T-helper 17 cell (primary cell): ENCODE data around the gene ZNF45. TPM values are rescaled to one million over a fixed set of nuclear protein-coding genes. Genes with fewer than 3 reads are reported as not detected.
"Not testable (repeated sequence)": the region's sequence is repeated elsewhere in the genome, so short reads cannot be mapped to it uniquely, and the experiment has no call there.

Experiments
- ATAC-seq: fragments of 150-1000 bp; cut with Tn5 transposase; 2 replicates; pipeline ENCODE4 v1.10.0; 2021; ENCODE audit warnings: mild to moderate bottlenecking, moderate library complexity
- DNase-seq, 3 donors: peaks; one replicate each; pipeline versions ENCODE4 v3.0.0 to v3.0.0-alpha.2; 2020 to 2021
- H3K9me3 ChIP-seq: one replicate; pipeline ENCODE4 v1.7.0; 2013; ENCODE audit warnings: low read length, mild to moderate bottlenecking; ENCODE audit not compliant: control insufficient read depth, poor library complexity, severe bottlenecking
- H3K27ac Mint-ChIP-seq: one replicate; pipeline ENCODE4 v1.8.0; 2022; ENCODE audit warnings: mild to moderate bottlenecking, moderate library complexity, mixed read lengths
- H3K27me3 Mint-ChIP-seq: one replicate; pipeline ENCODE4 v1.8.0; 2022; ENCODE audit warnings: mixed read lengths
- H3K36me3 Mint-ChIP-seq: one replicate; pipeline ENCODE4 v1.8.0; 2022; ENCODE audit warnings: low read depth, mixed read lengths
- H3K4me1 Mint-ChIP-seq: one replicate; pipeline ENCODE4 v1.8.0; 2022; ENCODE audit warnings: mild to moderate bottlenecking, mixed read lengths
- H3K4me3 Mint-ChIP-seq: one replicate; pipeline ENCODE4 v1.8.0; 2022; ENCODE audit warnings: mild to moderate bottlenecking, moderate library complexity, mixed read lengths
- total RNA-seq, 4 donors: library from RNA in 2 of 4; stranded (reverse) in 2 of 4; gene quantifications; one replicate each; pipeline ENCODE4 v1.2.3 and lab custom pipeline; 2022 to 2026

The ZNF45 gene
- total RNA-seq, 2 donors from 2014 or later, result 7.1 to 11.0 TPM

DNA sequence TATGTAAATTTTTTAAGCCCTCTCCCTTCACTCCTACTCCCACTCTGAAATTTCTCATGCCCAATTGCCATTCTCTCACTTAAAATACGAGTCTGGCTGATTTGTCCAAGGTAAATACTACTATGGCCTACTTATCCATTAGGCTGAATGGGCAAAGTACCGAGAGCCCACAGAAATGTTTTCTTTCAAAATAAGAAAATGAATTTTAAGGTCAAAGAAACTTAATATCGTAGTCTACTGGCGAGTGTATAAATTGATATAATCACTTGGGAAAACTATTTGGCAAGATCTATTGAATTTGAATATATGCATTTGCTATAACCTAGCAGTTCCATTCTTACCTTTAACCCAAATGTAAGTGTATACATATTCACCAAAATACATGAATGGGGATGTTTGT is 32.7 kb downstream of the ZNF45 start:
- Mint-ChIP-seq H3K27ac (no peak overlapping the region), H3K36me3 (peaks cover 2% of the 10 kb centered on the region), H3K4me3 (peak overlapping the region; percentile 87), H3K27me3 (no peaks in the 10 kb centered on the region), H3K4me1 (peaks cover 3% of the 10 kb centered on the region)
- DNase-seq, result no peak
- ATAC-seq, result no peak
- peaks cover 12% of the 10 kb centered on the region for H3K9me3 ChIP-seq

DNA sequence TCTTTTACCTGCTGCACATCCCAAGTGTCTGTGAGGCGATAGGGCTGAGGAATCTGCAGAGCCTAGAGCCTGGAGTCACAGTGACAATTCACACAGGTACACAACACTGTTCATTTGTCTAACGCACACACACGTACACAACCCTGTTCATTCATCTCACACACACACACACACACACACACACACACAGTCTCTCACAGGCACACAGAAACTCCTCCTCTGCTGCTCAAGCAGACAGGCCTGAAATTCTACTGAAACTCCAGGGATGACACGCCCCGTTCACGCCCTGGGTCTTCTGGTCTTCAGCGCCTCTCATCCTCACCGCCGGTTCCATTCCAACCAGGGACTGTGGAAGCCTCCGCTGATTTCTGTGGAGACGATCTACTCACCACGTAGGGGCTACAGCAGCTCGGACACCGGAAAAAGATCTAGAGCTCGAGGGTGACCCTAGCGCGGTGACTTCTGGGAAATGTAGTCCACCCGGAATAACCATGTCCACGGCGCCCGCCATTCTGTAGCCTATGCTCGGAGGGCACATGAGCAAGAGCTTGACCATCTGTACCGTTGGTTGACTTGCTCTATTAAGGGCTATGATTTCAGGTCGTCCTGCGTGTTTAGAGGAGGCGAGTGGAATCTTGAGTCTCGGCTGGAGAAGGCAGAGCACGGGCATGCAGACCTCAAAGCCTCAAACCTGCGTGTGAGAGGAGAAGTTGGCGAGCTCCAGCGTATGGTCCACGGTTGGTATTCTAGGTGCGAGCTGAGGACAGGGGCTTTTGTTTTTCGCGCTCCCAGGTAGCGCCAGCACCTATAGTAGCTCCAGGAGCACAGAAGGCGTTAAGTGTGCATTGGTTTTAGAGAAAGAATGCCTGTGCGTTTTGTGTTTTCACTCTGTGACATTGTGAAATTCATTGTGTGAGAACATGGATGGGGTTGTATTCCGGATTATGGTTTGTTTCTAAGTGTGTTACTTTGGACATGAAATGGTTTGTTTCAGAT is 33.4 kb downstream of the ZNF45 start:
- DNase-seq (peak; percentile 14 to 32 (median 27)), ATAC-seq (peak; percentile 85)
- peaks cover 9% of the 10 kb centered on the region for H3K9me3 ChIP-seq
- peak overlapping the region; percentile 87 for H3K4me3 Mint-ChIP-seq
- H3K27ac Mint-ChIP-seq, result peak overlapping the region; percentile 67
- H3K4me1 Mint-ChIP-seq, result peaks cover 3% of the 10 kb centered on the region
- H3K36me3 Mint-ChIP-seq, result peaks cover 2% of the 10 kb centered on the region
- H3K27me3 Mint-ChIP-seq, result no peaks in the 10 kb centered on the region

DNA sequence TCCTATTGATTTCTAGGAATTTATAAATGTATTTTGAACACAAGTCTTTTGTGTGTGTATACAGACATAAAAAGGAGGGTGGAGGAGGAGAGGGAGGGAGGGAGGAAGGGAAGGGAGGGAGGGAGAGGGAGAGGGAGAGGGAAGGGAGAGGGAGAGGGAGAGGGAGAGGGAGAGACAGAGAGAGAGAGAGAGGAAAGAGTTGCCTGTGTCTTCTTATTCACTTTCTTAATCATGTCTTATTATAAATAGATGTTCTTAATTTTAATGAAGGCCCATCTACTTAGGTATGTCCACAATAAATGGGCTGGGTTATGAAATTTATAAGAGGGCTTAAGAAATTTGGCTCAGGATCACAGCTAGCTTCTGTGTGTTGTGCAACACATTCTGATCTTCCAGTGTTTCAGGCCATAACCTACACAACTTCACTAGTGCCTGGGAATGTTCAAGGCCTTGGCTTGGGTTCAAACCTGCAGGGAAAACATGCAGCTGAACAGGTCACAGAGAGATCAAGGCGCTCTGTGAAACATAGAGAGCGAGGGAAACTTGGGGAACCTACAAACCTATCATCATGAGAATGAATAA is 39.3 kb downstream of the ZNF45 start:
- no peak for DNase-seq
- H3K27me3 Mint-ChIP-seq, result no peaks in the 10 kb centered on the region
- H3K4me3 Mint-ChIP-seq, result no peak overlapping the region
- ATAC-seq, result no peak
- H3K27ac Mint-ChIP-seq, result no peak overlapping the region
- H3K36me3 Mint-ChIP-seq, result peaks cover 5% of the 10 kb centered on the region
- H3K4me1 Mint-ChIP-seq, result no peaks in the 10 kb centered on the region
- no peaks in the 10 kb centered on the region for H3K9me3 ChIP-seq

GRCh38 chr19:43883864-43884263 is 51.2 kb downstream of the ZNF45 start, which contains the start of gene ZNF404:
Gene ZNF404, minus strand, starts transcription at chr19:43883964.
- ATAC-seq (no peak), DNase-seq (no peak)
- H3K9me3 ChIP-seq, result peaks cover 9% of the 10 kb centered on the region
- Mint-ChIP-seq H3K27me3 (no peaks in the 10 kb centered on the region), H3K4me1 (no peaks in the 10 kb centered on the region), H3K4me3 (no peak within 1 kb of the TSS), H3K27ac (no peak within 1 kb of the TSS), H3K36me3 (peaks cover 6% of the 10 kb centered on the region)

- Mint-ChIP-seq H3K36me3 (peaks cover 7% of the 10 kb centered on the region), H3K27ac (no peak overlapping the region), H3K4me1 (no peaks in the 10 kb centered on the region), H3K4me3 (no peak overlapping the region), H3K27me3 (no peaks in the 10 kb centered on the region)
- peaks cover 12% of the 10 kb centered on the region for H3K9me3 ChIP-seq
- DNase-seq, result no peak
- no peak for ATAC-seq
Measured at GRCh38 chr19:43880483-43880882, 54.6 kb downstream of the ZNF45 start.

DNA sequence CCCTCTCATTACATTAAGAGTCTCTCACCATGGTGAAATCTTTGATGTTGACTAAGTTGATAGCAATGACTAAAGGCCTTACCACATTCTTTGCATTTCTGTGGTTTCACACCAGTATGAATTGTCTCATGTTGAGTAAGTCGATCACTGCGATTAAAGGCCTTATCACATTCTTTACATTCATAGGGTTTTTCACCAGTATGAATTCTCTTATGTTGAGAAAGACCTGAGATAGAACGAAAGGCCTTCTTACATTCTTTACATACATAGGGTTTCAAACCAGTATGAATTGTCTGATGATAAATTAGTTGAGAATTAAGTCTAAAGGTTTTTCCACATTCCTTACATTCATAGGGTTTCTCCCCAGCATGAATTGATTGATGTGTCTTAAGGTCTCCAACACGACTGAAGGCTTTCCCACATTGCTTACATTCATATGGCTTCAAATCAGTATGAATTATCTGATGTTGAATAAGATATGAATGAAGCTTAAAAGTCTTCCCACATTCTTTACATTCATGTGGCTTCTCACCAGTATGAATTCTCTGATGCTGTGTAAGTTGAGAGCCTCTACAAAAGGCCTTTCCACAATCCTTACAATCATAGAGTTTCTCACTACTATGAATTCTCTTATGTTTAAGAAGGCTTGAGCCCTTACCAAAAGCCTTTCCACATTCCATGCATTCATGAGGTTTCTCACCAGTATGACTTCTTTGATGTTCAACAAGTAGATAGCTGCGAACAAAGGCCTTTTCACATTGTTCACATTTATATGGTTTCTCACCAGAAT is 62.3 kb downstream of the ZNF45 start:
- no peak overlapping the region for H3K4me3 Mint-ChIP-seq
- peaks cover 33% of the 10 kb centered on the region for H3K9me3 ChIP-seq
- peaks cover 2% of the 10 kb centered on the region for H3K36me3 Mint-ChIP-seq
- ATAC-seq (no peak), DNase-seq (no peak)
- H3K27me3 Mint-ChIP-seq, result no peaks in the 10 kb centered on the region
- H3K4me1 Mint-ChIP-seq, result no peaks in the 10 kb centered on the region
- no peak overlapping the region for H3K27ac Mint-ChIP-seq

GRCh38 chr19:43866923-43867322 is 68.2 kb downstream of the ZNF45 start:
- H3K4me3 Mint-ChIP-seq, DNase-seq, H3K27me3 Mint-ChIP-seq, H3K4me1 Mint-ChIP-seq, ATAC-seq, H3K36me3 Mint-ChIP-seq, H3K27ac Mint-ChIP-seq: not testable (repeated sequence)
- H3K9me3 ChIP-seq, result peaks cover 16% of the 10 kb centered on the region

Other genes with a start within 250 kb of the ZNF45 start
- not detected for gene IRGC, start 219.2 kb downstream of the ZNF45 start, total RNA-seq
- 10 to 100 TPM; 35.6 to 44.4 TPM for gene SMG9, start 180.3 kb downstream of the ZNF45 start, total RNA-seq
- gene KCNN4, start 154.3 kb downstream of the ZNF45 start, total RNA-seq, result 10 to 100 TPM; 46.4 to 63.1 TPM
- under 1 TPM in 1 of 2 donors, not detected in 1; 0.45 TPM for gene LYPD5, start 132.8 kb downstream of the ZNF45 start, total RNA-seq
- 1 to 10 TPM; 4.4 to 6.9 TPM for gene ZNF283, start 108.0 kb downstream of the ZNF45 start, total RNA-seq
- gene ZNF404, start 51.3 kb downstream of the ZNF45 start, total RNA-seq, result 1 to 10 TPM in 1 of 2 donors, under 1 TPM in 1; 0.35 to 1.4 TPM
- gene ZNF221, start 15.9 kb upstream of the ZNF45 start, total RNA-seq, result under 1 TPM; 0.16 to 0.40 TPM
- 1 to 10 TPM; 3.5 to 4.3 TPM for gene ZNF155, start 48.9 kb upstream of the ZNF45 start, total RNA-seq
- gene ZNF230, start 67.7 kb upstream of the ZNF45 start, total RNA-seq, result 1 to 10 TPM; 2.0 to 2.6 TPM
- 1 to 10 TPM; 3.0 to 4.0 TPM for gene ZNF222, start 90.1 kb upstream of the ZNF45 start, total RNA-seq
- 1 to 10 TPM in 1 of 2 donors, under 1 TPM in 1; 0.47 to 1.3 TPM for gene ZNF223, start 116.8 kb upstream of the ZNF45 start, total RNA-seq
- gene ZNF284, start 136.9 kb upstream of the ZNF45 start, total RNA-seq, result 1 to 10 TPM; 1.6 to 1.9 TPM
- 10 to 100 TPM; 30.6 to 34.8 TPM for gene ZNF224, start 159.1 kb upstream of the ZNF45 start, total RNA-seq
- gene ZNF225, start 178.1 kb upstream of the ZNF45 start, total RNA-seq, result 1 to 10 TPM in 1 of 2 donors, under 1 TPM in 1; 0.63 to 1.7 TPM
- gene ZNF234, start 206.3 kb upstream of the ZNF45 start, total RNA-seq, result 1 to 10 TPM; 3.7 to 5.5 TPM
- gene ZNF226, start 229.8 kb upstream of the ZNF45 start, total RNA-seq, result 10 to 100 TPM; 11.4 to 16.0 TPM